Measurements from ENCODE around the gene MACROD2.

- TF ChIP-seq CTCF (IDR thresholded peaks at IDR 0.05) (no peak), POLR2A (IDR thresholded peaks at IDR 0.05) (no peak)
Measured at GRCh38 chr20:15171016-15171415, 1175.7 kb downstream of the MACROD2 start.
